Endothelial cell of umbilical vein (primary cell): ENCODE data around the gene RGS9. TPM values are rescaled to one million over a fixed set of nuclear protein-coding genes. Genes with fewer than 3 reads are reported as not detected.

Experiments
- BruUV-seq: library from RNA; stranded (reverse); fragments of 400-500 nt; replicated peaks from 2 replicates; lab custom pipeline; 2021; lab: Mats Ljungman, UMichigan
- CTCF ChIA-PET: fragments of 300-600, 350-600 bp; sonication (Branson Sonifier 250); formaldehyde crosslinking; loops from one replicate; lab custom pipeline; 2021; ENCODE audit warnings: antibody characterized with exemption, inconsistent platforms; lab: Charles Lee
- POLR2A ChIA-PET: fragments of 300-600, 350-600 bp; sonication (Branson Sonifier 250); formaldehyde crosslinking; loops from one replicate; lab custom pipeline; 2021; ENCODE audit warnings: antibody characterized with exemption, inconsistent platforms; lab: Charles Lee
- DNase-seq: peaks from one replicate; pipeline ENCODE4 v3.0.0-alpha.2; 2011; ENCODE audit warnings: low read depth, low spot score
- FAIRE-seq: peaks from 2 replicates; lab custom pipeline; 2011; peaks lifted over from hg19 to GRCh38; lab: Jason Lieb, UNC
- H2AFZ ChIP-seq: 2 replicates; pipeline ENCODE4 v1.6.0; 2012; ENCODE audit warnings: low read depth, low read length, control low read depth, inconsistent platforms
- H3K27ac ChIP-seq: 2 replicates; pipeline ENCODE4 v1.5.1; 2011; ENCODE audit warnings: low read depth, mild to moderate bottlenecking, control low read depth, low read length, moderate library complexity; ENCODE audit not compliant: insufficient read depth
- H3K27me3 ChIP-seq, 2 experiments: 2 replicates each; pipeline versions ENCODE4 v1.6.0 to v1.6.1; 2011; ENCODE audit warnings: low read length in 2 of 2, mixed read lengths in 1 of 2; ENCODE audit not compliant: control insufficient read depth in 2 of 2, insufficient read depth in 2 of 2
- H3K36me3 ChIP-seq, 2 experiments: 2 replicates in 1 of 2; 3 replicates in 1 of 2; pipeline ENCODE4 v1.5.1; 2011; ENCODE audit warnings: low read length in 2 of 2, mild to moderate bottlenecking in 1 of 2, moderate library complexity in 1 of 2; ENCODE audit not compliant: control insufficient read depth in 2 of 2, insufficient read depth in 2 of 2; ENCODE audit errors: extremely low read depth in 1 of 2
- H3K4me1 ChIP-seq: 3 replicates; pipeline ENCODE4 v1.5.1; 2011; ENCODE audit warnings: mild to moderate bottlenecking, low read length; ENCODE audit not compliant: control insufficient read depth, insufficient read depth; ENCODE audit errors: extremely low read depth
- H3K4me2 ChIP-seq: 2 replicates; pipeline ENCODE4 v1.6.1; 2011; ENCODE audit warnings: low read length, control low read depth, mixed read lengths; ENCODE audit not compliant: insufficient read depth
- H3K4me3 ChIP-seq, 3 experiments: fragments of 200-600 bp in 1 of 3; sonication (generic), shearing (Covaris generic) in 1 of 3; replicated peaks in 1 of 3; 2 replicates each; pipeline ENCODE4 v1.5.1; 2011 to 2016; ENCODE audit warnings: control low read depth in 3 of 3, low read length in 3 of 3, mild to moderate bottlenecking in 2 of 3, inconsistent platforms in 1 of 3, low read depth in 1 of 3, moderate library complexity in 1 of 3; ENCODE audit not compliant: insufficient read depth in 1 of 3
- H3K79me2 ChIP-seq: 2 replicates; pipeline ENCODE4 v1.6.0; 2012; ENCODE audit warnings: low read length, inconsistent platforms; ENCODE audit not compliant: control insufficient read depth, insufficient read depth
- H3K9ac ChIP-seq: replicated peaks from 2 replicates; pipeline ENCODE3; 2011; ENCODE audit warnings: low read length, control low read depth; ENCODE audit not compliant: insufficient read depth; ENCODE audit errors: extremely low read depth
- H3K9me1 ChIP-seq: replicated peaks from 3 replicates; pipeline ENCODE4 v1.6.0; 2011; ENCODE audit warnings: mild to moderate bottlenecking, low read length; ENCODE audit not compliant: control insufficient read depth, insufficient read depth; ENCODE audit errors: extremely low read depth
- H3K9me3 ChIP-seq: replicated peaks from 2 replicates; pipeline ENCODE4 v1.5.1; 2012; ENCODE audit warnings: low read length, inconsistent platforms; ENCODE audit not compliant: control insufficient read depth, insufficient read depth
- H4K20me1 ChIP-seq: replicated peaks from 2 replicates; pipeline ENCODE3; 2011; ENCODE audit warnings: mild to moderate bottlenecking, low read length; ENCODE audit not compliant: control insufficient read depth, insufficient read depth; ENCODE audit errors: extremely low read depth
- CTCF ChIP-seq, 2 donors: IDR thresholded peaks; 1 replicate in 1 of 2; 2 replicates in 1 of 2; pipeline ENCODE4 v1.5.1; 2011; ENCODE audit warnings: low read length in 2 of 2, mild to moderate bottlenecking in 2 of 2, moderate library complexity in 2 of 2, control low read depth in 1 of 2, inconsistent platforms in 1 of 2, low read depth in 1 of 2; ENCODE audit not compliant: insufficient read depth in 1 of 2; ENCODE audit errors: extremely low read depth in 1 of 2
- EZH2 ChIP-seq: IDR thresholded peaks from 2 replicates; pipeline ENCODE4 v1.6.1; 2012; ENCODE audit warnings: borderline replicate concordance, low read depth, mild to moderate bottlenecking, moderate library complexity, low read length, inconsistent platforms; ENCODE audit not compliant: severe bottlenecking
- FOS ChIP-seq: IDR thresholded peaks from 2 replicates; pipeline ENCODE4 v1.6.1; 2011; ENCODE audit warnings: mild to moderate bottlenecking, low read length, moderate library complexity, borderline replicate concordance; ENCODE audit not compliant: insufficient read depth
- GATA2 ChIP-seq: IDR thresholded peaks from 2 replicates; pipeline ENCODE4 v1.7.0; 2011; ENCODE audit warnings: low read depth, mild to moderate bottlenecking, moderate library complexity, mixed read lengths, low read length; ENCODE audit not compliant: insufficient read length, insufficient read depth
- JUN ChIP-seq: IDR thresholded peaks from 2 replicates; pipeline ENCODE4 v1.6.1; 2011; ENCODE audit warnings: borderline replicate concordance, low read depth; ENCODE audit not compliant: insufficient read length, insufficient read depth
- MAX ChIP-seq: IDR thresholded peaks from 2 replicates; pipeline ENCODE4 v1.6.1; 2011; ENCODE audit not compliant: insufficient read depth, insufficient read length
- MYC ChIP-seq: IDR thresholded peaks from one replicate; pipeline ENCODE4 v1.6.1; 2011; ENCODE audit warnings: mild to moderate bottlenecking, low read depth, low read length
- POLR2A ChIP-seq: IDR thresholded peaks from 2 replicates; pipeline ENCODE4 v1.6.1; 2012; ENCODE audit warnings: low read depth, mild to moderate bottlenecking, control low read depth, low read length
- POLR2AphosphoS5 ChIP-seq: IDR thresholded peaks from 2 replicates; pipeline ENCODE4 v1.6.1; 2012; ENCODE audit warnings: low read depth, mild to moderate bottlenecking, control low read depth, low read length, moderate library complexity; ENCODE audit not compliant: insufficient read depth
- dilution Hi-C: fragments of 300-500 bp; cut with MboI; formaldehyde crosslinking; loops from one replicate; pipeline ENCODE4 v1.15.0; 2019; ENCODE audit warnings: low sequenced_read_pairs; ENCODE audit not compliant: extremely low pct_ligation_motif_present
- intact Hi-C: fragments of 100-400 bp; cut with micrococcal nuclease; formaldehyde crosslinking; loops from one replicate; pipeline ENCODE4 v1.10.0; 2022
- polyA plus RNA-seq, 4 experiments: library from polyadenylated mRNA; depleted of rRNA in 3 of 4; stranded (reverse) in 3 of 4; unstranded in 1 of 4; fragments of >200 nt; gene quantifications; 2 replicates each; pipeline versions ENCODE4 v1.2.1 to v1.2.3, GENCODE V29; 2011 to 2012; ENCODE audit warnings: missing spikeins in 1 of 4
- total RNA-seq: library from RNA; stranded (reverse); gene quantifications from 2 replicates; pipeline ENCODE4 v1.2.3, GENCODE V29; 2021

RGS9 gene
- total and polyA plus RNA-seq, 2 donors (not counting 3 experiments of a cell fraction or from before 2014, with no cell fraction given), result 0.61 to 1.4 TPM

GRCh38 chr17:65100316-65101140, 36.6 kb upstream of the RGS9 start:
- TF ChIP-seq JUN (no peak), CTCF (IDR thresholded peaks at IDR 0.05; ENCODE audit: extremely low read depth in 1 of 2, insufficient read depth in 1 of 2, low read depth in 1 of 2, low read length in 2 of 2) (peak; percentile 82 to 88), FOS (no peak), MYC (no peak), MAX (no peak), EZH2 (no peak), POLR2AphosphoS5 (peak; percentile 17), GATA2 (no peak), POLR2A (no peak)
- Histone ChIP-seq H3K9ac (peak overlapping the region; percentile 46), H4K20me1 (no peaks in the 10 kb centered on the region), H3K27ac (no peak overlapping the region), H3K9me3 (no peaks in the 10 kb centered on the region), H2AFZ (peak overlapping the region; percentile 95), H3K4me3 (peak overlapping the region; percentile 20 to 37 (median 32)), H3K27me3 (peaks cover 0 to 5% of the 10 kb centered on the region in 2 experiments), H3K4me1 (peaks cover 8% of the 10 kb centered on the region), H3K79me2 (no peaks in the 10 kb centered on the region), H3K4me2 (peak overlapping the region; percentile 64), H3K36me3 (no peaks in the 10 kb centered on the region), H3K9me1 (no peaks in the 10 kb centered on the region)
- DNase-seq (peak; percentile 66), FAIRE-seq (peak; percentile 94)
- no TSS peak for BruUV-seq
- dilution Hi-C loops (no loop called here), intact Hi-C loops (loop anchor here (1.0 to 5.0 kb wide), 5 partner anchors 36 to 126 kb away; partner anchors contain the start of gene RGS9)
- ChIA-PET CTCF (interaction anchor here (0.6 to 3.7 kb wide), 44 partner anchors 8 to 173 kb away, joined by 3 to 43 read pairs (median 5); partner anchors contain the start of genes GNA13 and RGS9), POLR2A (interaction anchor here (1.5 kb wide), 1 partner anchor 125 kb away, joined by 4 read pairs; no protein-coding TSS in a partner anchor)
